ENCODE results near the gene TRAPPC1.

The TRAPPC1 gene

DNA sequence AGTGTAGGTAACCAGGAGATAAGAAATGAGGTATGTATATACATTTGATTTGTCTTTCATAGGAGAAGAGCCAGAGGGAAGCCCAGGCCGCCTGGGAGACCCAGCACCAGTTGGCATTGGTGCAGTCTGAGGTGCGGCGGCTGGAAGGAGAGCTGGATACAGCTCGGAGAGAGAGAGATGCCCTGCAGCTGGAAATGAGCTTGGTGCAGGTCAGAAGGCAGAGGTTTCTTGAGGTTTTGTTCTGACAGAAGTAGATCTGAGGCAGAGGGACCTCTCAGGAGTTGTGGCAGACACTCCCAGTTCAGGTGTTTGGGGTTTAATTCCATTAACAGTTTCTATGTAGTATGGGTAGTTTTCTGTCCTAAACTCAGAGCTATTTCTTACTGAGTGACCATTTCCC is 8.3 kb upstream of the TRAPPC1 start:
- DNase-seq, result no peak

DNA sequence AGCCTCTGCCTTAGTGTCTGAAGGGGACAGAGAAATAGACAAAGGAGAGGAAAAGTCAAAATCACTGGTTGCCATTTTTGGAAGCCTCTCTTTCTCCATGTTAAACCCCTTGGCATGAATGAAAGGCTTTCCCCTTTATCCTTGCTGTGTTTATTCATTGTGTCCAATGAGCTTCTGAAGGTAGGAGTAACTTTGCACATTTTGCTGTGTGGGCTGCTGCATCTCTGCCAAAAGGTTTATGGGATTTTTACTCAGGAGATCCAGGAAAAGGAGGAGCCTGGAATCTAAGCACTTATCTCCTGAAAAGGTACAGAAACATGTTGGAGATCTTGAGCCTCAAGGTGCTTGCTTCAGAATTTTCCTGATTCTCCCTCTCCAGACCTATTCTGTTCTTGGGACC is 4.1 kb upstream of the TRAPPC1 start:
- DNase-seq, result no peak

DNA sequence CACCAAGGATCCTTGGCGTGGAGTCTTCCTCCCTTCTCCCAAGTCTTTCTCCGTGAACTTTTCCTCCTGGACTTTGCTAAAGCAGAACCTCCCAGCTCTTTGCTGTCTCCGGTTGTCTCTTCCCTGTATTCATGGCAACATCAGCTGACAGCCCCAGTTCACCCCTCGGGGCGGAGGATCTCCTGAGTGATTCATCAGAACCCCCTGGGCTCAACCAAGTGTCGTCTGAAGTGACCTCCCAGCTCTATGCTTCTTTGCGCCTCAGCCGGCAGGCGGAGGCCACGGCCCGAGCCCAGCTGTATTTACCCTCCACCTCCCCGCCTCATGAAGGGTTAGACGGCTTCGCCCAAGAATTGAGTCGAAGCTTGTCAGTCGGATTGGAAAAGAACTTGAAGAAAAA is 1.2 kb upstream of the TRAPPC1 start:
- peak; percentile 49 to 55 for DNase-seq

GRCh38 chr17:7932483-7932891 is 741 bp upstream of the TRAPPC1 start:
- DNase-seq, result peak in 1 of 2 experiments; percentile 47

GRCh38 chr17:7930841-7931631 is 710 bp downstream of the TRAPPC1 start:
- no peak for DNase-seq

GRCh38 chr17:7929158-7930023 is 2.4 kb downstream of the TRAPPC1 start, which contains the start of gene KCNAB3:
KCNAB3 (minus strand) TSS chr17:7929856; CDS start chr17:7929435, 421 bp downstream.
- DNase-seq, result peak; percentile 58 to 74

- no peak for DNase-seq
These were observed 4.2 kb downstream of the TRAPPC1 start for GRCh38 chr17:7927596-7927995.

GRCh38 chr17:7922845-7923628 is 8.7 kb downstream of the TRAPPC1 start:
- peak; percentile 86 for DNase-seq

GRCh38 chr17:7922269-7922844 is 9.4 kb downstream of the TRAPPC1 start:
- no peak for DNase-seq

- no peak for DNase-seq
These were observed 14.9 kb downstream of the TRAPPC1 start for GRCh38 chr17:7916808-7917207.

DNA sequence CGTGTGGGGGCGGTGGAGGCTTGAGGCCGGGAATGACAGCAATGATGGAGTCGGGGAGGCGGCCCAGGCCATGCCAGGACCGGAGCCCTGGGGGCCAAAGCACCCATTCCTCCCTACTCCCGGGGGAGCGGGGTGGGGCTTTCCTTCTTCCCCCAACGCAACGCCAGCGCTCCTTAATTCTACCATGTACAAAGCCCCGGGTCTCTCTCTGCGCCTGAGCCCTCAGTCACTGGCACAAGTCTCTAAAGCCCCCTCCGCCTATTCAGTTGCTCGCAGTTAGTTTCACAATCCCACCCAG is 15.4 kb downstream of the TRAPPC1 start:
- DNase-seq, result no peak

GRCh38 chr17:7915611-7916384 is 15.9 kb downstream of the TRAPPC1 start, which contains the start of gene RNF227:
RNF227 (minus strand) TSS chr17:7916289; CDS start chr17:7916195, 94 bp downstream.
- DNase-seq, result peak; percentile 93

DNA sequence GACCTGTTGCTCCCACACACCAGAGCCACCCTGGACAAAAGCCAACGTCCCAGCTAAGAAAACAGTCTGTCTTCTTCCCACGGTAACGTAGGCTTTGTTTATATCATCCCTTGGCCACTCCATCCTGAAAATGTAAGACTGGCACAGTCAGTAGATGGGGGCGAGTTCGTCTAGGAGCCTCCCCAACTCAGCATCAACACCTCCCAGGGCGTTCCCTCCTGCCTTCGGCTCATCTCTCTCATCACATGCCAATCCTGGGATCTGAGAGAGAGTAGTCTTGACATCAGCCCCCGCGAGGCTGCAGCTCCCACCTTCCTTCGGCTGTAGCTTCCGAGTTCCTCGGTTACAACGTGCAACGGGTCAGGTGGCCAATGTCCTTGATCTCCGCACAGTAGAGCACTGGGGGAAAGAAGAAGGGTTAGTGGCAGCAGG is 16.6 kb downstream of the TRAPPC1 start:
- no peak for DNase-seq

- DNase-seq, result peak in 1 of 2 experiments; percentile 31
These were observed 18.7 kb downstream of the TRAPPC1 start for GRCh38 chr17:7912927-7913524.

DNA sequence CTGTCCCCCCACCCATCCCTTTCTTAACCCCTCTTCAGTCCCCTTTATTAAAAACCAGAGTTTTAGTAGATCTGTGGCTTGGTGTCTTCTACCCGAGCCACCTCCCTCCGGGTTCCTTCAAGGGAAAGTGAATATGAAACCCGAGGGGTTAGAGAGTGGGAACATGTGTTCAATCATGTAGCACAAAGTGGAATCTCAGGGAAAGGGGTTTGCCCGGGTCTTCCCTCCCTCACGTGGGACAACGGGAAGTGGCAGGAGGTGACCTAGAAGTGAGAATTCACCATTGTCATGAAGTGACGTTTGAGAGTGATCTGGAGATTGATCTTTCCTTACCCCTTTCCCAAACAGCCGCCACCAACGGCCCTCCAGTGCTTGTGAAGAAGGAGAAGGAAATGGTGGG is 20.6 kb downstream of the TRAPPC1 start:
- DNase-seq, result no peak

GRCh38 chr17:7910711-7911110 is 21.0 kb downstream of the TRAPPC1 start:
- DNase-seq, result no peak

- DNase-seq, result no peak
These were observed 21.5 kb downstream of the TRAPPC1 start for GRCh38 chr17:7910281-7910680.

- no peak for DNase-seq
These were observed 22.7 kb downstream of the TRAPPC1 start for GRCh38 chr17:7909089-7909488.

GRCh38 chr17:7903154-7904103 is 28.3 kb downstream of the TRAPPC1 start:
- DNase-seq, result no peak

- DNase-seq, result no peak
These were observed 34.0 kb downstream of the TRAPPC1 start for GRCh38 chr17:7897773-7898172.
